ENCODE results near the gene SPEM3.

Gene SPEM3

DNA sequence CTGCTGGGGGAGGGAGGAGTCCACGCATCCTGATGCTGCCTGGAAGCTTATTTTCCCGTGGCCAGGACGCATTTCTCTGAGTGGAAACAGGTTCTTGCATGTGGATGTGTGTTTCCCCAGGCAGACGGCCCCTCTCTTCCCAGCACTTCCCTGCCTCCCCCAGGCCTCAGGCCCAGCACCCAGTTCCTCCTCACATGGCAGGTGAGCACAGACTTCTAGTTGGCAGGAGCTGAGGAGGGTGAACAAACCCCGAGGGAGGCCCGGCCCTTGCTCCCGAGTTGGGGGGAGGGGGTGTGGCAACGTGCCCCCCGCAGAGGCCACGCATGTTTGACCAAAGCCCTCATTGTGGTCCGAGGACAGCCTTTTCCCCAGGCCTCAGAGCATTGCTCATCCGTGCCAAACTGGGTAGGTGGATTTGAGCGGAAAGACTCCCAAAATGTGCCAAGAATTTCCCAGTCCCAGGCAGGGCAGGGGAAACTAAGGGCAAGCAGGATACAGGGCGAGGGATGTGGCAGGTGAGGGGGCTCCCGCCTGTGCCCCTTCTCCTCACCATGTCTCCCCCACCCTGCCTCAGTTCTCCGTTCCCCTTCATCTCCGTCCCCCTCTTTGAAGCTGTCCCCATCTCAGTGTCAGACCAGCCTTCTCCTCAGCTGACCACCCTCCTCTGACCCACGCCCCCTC is 10.0 kb upstream of the SPEM3 start:
- in situ Hi-C loops (cut with MboI; ENCODE audit: low pct_unique_long_range_greater_than_20kb, low sequenced_read_pairs, unreplicated experiment) = no loop called here

DNA sequence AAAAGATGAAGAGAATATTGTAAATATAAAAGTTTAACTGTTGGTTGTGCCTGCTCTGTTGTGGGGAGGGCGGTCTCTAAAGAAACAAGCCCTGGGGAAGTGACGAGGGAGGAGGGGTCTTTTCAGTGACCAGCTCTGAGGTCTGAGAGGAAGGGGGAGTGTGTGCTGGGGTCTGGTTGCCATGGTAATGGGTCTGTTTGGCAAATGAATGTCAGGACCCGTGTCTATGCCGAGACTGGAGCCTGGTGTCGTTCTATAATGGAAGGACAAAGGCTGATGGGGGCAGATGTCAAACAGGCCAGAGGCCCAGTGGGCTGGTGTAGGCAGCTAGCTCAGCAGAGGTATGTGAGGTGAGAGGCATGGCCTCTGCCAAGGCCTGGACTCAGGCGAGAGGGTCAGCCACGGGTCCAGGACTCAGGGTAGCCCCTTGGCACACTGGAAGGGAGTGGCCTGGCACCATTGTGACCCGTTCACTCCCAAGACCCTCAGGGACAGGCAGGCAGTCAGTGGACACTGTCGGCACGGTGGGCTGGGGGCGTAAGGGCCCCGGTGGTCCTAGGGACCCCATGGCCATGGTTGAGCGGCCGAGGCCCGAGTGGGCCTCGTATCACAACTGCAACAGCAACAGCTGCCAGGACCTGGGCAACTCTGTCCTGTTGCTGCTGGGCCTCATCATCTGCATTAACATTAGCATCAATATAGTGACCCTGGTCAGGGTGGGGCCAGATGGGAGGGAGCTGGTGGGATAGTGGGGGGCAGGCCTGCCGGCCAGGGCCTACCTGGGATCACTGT is 8.6 kb upstream of the SPEM3 start, which contains the start of gene SPEM1:
SPEM1 (plus strand) TSS at position 506 of the 792 bp plus-strand sequence; CDS start at position 567, 61 bp downstream.
- TF ChIP-seq, protein P1, sequence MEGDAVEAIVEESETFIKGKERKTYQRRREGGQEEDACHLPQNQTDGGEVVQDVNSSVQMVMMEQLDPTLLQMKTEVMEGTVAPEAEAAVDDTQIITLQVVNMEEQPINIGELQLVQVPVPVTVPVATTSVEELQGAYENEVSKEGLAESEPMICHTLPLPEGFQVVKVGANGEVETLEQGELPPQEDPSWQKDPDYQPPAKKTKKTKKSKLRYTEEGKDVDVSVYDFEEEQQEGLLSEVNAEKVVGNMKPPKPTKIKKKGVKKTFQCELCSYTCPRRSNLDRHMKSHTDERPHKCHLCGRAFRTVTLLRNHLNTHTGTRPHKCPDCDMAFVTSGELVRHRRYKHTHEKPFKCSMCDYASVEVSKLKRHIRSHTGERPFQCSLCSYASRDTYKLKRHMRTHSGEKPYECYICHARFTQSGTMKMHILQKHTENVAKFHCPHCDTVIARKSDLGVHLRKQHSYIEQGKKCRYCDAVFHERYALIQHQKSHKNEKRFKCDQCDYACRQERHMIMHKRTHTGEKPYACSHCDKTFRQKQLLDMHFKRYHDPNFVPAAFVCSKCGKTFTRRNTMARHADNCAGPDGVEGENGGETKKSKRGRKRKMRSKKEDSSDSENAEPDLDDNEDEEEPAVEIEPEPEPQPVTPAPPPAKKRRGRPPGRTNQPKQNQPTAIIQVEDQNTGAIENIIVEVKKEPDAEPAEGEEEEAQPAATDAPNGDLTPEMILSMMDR (IDR thresholded peaks at IDR 0.05; ENCODE audit: extremely low read depth, insufficient read depth, missing control alignments) = no peak
- in situ Hi-C loops (cut with MboI; ENCODE audit: low pct_unique_long_range_greater_than_20kb, low sequenced_read_pairs, unreplicated experiment) = no loop called here
- DNase-seq (ENCODE audit: low spot score) = no peak

More for the DNA sequence above, 10.0 kb upstream of the SPEM3 start:
- TF ChIP-seq, protein P1 (IDR thresholded peaks at IDR 0.05; ENCODE audit: extremely low read depth, insufficient read depth, missing control alignments) = no peak
- no peak for DNase-seq (ENCODE audit: low spot score)

DNA sequence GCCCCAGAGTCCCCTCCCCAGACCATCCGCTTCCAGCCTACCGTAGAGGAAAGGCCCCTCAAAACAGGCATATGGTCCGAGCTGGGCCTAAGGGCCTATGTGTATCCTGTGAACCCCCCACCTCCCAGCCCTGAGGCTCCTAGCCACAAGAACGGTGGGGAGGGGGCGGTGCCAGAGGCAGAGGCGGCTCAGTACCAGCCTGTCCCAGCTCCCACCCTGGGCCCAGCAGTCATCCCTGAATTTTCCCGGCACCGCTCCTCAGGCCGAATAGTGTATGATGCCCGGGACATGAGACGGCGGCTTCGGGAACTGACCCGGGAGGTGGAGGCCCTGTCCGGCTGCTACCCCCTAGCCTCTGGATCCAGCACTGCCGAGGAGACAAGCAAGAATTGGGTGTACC is 7.5 kb upstream of the SPEM3 start:
- TF ChIP-seq, protein P1 (IDR thresholded peaks at IDR 0.05; ENCODE audit: extremely low read depth, insufficient read depth, missing control alignments) = no peak
- in situ Hi-C loops (cut with MboI; ENCODE audit: low pct_unique_long_range_greater_than_20kb, low sequenced_read_pairs, unreplicated experiment) = no loop called here
- no peak for DNase-seq (ENCODE audit: low spot score)

DNA sequence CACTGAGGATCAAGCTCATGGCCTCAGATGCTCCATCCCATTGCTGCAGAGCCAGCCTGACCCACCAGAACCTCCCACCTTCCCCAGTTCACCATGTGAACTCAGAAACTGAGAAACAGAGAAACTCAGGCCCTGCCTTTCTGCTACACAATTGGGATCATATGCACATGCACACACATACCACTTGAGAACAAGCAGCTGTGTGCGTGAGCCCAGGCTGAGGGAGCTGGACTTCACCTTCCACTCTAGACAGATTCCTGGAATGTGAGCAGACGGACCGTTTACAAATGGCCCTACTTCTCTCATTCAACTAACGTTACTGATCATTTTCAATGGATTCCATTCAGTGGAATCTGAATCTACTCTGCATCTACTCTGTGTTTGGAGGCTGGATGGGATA is 5.0 kb upstream of the SPEM3 start:
- in situ Hi-C loops (cut with MboI; ENCODE audit: low pct_unique_long_range_greater_than_20kb, low sequenced_read_pairs, unreplicated experiment) = no loop called here
- DNase-seq (ENCODE audit: low spot score) = no peak
- TF ChIP-seq, protein P1 (IDR thresholded peaks at IDR 0.05; ENCODE audit: extremely low read depth, insufficient read depth, missing control alignments) = no peak

DNA sequence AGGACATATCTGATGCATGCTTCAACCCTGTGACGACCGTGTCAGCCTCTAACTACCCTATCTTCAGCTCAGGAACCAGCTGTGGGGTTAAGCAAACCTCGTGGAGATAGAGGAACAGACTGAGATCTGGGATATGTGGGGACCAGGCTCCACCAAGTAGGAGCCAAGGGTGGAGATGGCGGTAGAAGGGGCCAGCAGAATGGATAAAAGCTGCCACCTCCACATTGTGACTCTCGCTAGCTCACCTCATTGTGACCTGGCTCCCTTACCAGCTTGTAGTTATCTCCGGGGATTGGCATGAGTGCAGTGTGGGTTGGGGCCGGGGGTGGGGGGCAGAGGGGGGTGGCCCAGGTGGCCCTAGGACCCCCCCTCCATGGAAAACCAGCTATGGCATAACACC is 3.3 kb upstream of the SPEM3 start, which contains the start of gene SPEM2:
SPEM2 (plus strand) TSS at position 301 of the 400 bp plus-strand sequence; CDS start at position 374, 73 bp downstream.
- TF ChIP-seq, protein P1 (IDR thresholded peaks at IDR 0.05; ENCODE audit: extremely low read depth, insufficient read depth, missing control alignments) = no peak
- no peak for DNase-seq (ENCODE audit: low spot score)
- in situ Hi-C loops (cut with MboI; ENCODE audit: low pct_unique_long_range_greater_than_20kb, low sequenced_read_pairs, unreplicated experiment) = no loop called here

DNA sequence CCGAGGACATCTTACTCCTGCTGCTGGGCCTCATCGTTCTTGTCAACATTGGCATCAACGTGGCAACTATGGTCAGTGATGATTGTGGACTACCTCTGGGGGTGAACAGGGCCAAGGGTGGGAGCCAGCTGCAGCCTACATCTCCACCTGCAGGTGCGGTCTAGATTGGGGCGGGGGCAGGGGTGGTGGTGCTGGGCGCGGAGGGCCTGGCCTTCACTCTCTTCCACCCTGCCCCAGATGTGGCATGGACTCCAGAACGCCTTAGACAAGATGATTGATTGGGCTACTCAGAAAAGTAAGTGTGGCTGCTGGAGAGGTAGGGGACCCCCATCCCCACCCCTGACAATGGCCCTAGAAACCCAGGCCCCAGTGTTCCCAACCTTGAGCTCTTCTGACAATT is 2.9 kb upstream of the SPEM3 start:
- no peak for DNase-seq (ENCODE audit: low spot score)
- in situ Hi-C loops (cut with MboI; ENCODE audit: low pct_unique_long_range_greater_than_20kb, low sequenced_read_pairs, unreplicated experiment) = no loop called here
- TF ChIP-seq, protein P1 (IDR thresholded peaks at IDR 0.05; ENCODE audit: extremely low read depth, insufficient read depth, missing control alignments) = no peak
